NCI-H1417 treated with DMSO at 0.1 percent for 48 hours (cell line): ENCODE measurements around the gene SFXN4.

ENCODE experiments used
- DNase-seq: peaks from one replicate; lab custom pipeline; 2025; lab: John Stamatoyannopoulos, UW

The SFXN4 gene, protein sequence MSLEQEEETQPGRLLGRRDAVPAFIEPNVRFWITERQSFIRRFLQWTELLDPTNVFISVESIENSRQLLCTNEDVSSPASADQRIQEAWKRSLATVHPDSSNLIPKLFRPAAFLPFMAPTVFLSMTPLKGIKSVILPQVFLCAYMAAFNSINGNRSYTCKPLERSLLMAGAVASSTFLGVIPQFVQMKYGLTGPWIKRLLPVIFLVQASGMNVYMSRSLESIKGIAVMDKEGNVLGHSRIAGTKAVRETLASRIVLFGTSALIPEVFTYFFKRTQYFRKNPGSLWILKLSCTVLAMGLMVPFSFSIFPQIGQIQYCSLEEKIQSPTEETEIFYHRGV

DNA sequence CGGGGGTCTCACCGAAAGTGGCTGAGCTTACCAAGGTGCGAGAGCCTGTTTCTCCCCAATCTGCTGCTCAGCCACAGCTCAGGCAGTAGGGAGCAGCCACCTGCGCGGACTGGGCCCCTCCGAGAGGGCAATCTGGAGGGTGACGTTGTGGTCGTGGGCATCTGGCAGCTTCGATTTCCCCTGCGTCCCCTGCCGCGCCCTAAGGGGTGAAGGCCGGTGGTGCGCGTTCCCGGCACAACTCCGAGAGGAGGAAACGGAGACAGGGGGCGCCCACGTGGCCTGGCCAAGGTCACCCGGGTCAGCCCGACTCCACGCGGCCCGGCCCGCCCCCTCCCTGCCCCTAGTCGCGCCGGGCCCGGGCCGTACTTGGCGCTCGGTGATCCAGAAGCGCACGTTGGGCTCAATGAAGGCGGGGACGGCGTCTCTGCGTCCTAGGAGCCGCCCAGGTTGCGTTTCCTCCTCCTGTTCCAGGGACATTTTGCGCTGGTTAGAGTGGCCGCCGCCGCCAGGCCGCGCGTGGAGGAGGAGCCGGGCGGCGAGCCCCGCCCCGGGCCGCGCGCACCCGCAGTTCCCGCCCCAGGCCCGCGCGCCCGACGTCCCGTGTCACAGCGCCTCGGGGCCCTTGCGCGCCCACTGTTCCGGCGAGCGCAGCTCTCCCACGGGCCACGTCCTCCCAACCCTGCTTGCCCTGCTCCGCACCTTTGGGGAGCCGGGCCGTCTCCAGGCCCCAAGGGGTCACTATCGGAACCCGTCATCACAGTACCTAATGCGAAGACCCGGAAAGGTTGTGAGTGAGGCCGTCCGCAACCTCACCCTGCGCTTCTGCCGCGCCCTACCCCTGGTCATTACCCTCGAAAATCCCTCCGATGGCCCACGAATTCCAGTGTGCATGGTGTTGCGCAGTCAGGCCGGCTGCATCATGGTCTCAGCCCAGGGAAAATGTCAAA, at the start of gene SFXN4:
TSS of gene SFXN4 (minus strand) at position 544 of the 947 bp plus-strand sequence. CDS start at position 477, 67 bp downstream.
- no peak for DNase-seq

DNA sequence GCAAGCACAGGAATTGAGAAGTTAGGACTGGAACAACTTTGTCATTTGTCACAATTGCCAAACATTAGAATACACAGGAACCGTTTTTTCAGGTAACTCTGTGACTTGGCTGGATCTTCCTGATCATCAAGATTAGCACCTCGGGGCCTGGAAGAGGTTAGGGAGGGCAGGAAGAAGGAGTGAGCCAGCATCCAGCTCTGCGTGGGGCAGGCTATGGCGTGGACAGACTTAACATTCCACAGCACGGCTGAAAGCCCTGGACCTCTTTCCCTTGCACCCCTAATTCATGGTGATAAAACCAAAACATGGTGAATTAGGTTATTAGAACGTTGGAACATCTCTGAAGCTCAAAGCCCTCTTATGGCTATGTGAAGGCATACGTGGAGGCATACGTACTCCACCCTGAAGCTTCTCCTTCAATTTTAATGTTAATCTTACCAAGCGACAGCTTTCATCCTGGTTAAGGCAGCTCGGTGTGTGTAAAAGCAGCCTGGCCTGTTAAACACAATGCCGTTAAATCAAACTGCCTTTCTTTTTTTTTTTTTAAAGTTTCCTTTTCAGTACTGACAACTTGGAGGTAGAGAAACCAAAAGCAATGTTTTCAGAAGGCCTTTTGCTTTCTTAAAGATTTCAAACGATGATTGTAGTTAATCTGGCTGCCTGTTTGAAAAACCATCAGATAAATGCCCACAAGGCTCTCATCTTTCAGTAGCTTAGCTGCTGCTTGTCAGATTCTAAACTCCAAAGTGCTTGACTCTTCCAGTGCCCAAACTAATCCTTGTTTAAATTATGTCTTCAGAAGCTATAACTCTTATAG, 46.3 kb upstream of the SFXN4 start:
- DNase-seq, result no peak

DNA sequence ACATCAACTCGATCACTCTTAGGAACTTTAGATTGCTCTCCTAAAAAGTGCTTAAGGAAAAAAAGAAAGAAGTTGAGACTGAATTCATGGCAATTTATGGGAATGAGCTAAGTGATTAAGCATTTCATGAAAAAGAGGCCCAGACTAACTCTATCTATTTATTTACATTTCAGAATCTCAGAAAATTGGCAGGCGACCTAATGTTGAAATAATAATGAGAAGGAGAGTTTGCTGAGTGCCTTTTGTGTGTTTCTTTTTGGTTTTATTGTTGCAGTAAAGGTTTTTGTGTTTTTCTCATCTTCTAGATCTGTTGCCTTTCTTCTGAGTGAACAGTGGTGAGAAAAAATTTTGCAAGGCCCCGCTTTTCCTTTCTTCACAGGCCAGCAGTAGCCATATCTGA, 45.7 kb upstream of the SFXN4 start:
- DNase-seq, result no peak

DNA sequence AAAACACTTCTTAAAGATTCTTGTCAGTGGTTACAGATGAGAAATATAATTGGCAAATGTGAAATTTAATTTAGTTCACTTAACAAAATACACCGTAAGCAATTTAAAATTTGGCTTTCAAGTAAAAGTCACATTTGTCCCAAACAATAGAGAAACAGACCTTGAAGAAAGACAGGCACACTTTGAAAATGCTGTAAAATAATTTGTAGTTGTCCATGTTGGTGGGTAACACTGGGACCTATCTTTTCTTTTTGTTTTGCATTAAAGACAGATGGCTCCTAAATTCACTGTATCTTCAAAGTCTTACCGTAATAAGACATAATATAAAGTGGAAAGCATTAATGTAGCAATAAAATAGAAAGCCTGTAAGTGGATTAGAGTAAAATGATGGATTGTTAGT, 45.1 kb upstream of the SFXN4 start:
- DNase-seq, result no peak

DNA sequence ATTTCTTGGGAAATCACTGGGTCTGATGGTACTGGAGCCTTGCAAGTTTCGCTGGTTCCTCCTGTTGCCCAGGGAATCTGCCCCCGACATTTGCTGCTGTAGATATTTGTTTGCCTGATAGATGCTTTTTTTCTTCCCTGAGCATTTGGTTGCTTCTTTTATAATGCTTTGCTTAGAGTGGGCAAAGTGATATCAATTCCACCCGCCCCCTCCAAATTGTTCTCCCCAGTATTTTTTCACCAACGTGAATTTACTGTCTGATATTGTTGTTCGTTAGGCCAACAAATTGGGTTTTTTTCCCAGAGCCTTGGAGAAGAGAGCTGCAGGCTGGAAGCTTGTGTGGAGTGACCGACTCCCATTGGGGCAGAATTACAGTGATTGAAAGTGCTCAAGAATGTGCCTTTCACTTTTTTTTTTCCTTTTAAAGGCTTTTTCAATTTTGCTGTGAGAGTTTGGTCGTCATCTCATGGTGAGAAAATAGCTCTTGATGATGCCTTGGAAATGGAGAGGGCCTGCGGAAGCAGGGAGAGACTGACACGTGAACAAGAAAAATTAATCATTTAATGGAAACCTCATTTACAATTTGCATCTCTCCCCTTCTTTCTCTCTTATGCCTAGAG, 44.3 kb upstream of the SFXN4 start:
- no peak for DNase-seq

DNA sequence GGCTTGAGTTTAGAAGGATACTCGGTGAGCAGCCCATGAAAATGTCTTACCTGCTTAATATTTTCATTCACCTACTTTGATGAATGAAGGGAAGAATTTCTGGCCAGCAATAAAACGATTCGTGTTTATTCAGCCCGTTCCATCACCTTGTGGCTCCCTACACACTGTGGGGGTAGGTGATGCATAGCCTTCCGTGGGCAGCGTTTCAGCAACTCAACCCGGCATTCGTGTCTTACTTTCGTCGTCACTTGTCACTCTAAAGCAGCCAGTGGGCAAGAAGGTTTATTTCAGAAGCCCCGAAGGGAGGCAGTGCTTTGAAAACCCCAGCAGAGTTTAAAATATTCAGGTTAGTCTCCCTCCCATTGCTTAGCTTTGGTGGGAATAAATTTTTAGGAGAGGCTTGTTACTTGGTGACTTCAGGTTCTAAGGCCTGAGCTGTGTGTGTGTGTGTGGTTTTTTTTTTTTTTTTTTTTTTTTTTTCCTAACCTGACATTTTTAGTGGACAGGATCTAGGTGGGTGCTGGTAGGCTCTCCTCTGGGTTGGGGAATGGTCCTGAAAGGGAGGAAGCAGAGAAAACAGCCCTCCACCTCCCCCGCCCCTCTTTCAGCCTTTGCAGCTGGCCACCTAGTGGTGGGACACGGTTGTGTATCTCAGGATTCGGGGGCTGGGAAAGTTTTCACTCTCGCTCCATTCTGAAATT, 43.7 kb upstream of the SFXN4 start:
- DNase-seq, result no peak

DNA sequence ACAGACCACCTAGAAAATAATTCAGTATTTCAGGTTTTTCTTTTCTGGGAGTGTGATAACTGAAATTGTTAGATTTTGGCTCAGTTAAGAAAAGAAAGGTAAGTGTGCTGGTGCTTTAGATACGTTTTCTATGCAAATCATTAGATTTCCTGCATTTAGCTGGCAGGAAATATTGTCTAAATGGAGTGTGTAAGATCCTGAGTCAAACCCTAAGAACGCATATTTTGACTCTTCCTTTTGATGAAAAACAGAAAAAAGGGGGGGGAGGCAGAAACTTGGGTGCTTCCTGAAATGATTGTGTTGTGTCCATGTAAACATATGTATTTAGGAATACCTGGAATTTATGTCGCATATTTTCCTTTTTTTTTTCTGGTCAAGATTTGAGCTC, 43.0 kb upstream of the SFXN4 start:
- no peak for DNase-seq

DNA sequence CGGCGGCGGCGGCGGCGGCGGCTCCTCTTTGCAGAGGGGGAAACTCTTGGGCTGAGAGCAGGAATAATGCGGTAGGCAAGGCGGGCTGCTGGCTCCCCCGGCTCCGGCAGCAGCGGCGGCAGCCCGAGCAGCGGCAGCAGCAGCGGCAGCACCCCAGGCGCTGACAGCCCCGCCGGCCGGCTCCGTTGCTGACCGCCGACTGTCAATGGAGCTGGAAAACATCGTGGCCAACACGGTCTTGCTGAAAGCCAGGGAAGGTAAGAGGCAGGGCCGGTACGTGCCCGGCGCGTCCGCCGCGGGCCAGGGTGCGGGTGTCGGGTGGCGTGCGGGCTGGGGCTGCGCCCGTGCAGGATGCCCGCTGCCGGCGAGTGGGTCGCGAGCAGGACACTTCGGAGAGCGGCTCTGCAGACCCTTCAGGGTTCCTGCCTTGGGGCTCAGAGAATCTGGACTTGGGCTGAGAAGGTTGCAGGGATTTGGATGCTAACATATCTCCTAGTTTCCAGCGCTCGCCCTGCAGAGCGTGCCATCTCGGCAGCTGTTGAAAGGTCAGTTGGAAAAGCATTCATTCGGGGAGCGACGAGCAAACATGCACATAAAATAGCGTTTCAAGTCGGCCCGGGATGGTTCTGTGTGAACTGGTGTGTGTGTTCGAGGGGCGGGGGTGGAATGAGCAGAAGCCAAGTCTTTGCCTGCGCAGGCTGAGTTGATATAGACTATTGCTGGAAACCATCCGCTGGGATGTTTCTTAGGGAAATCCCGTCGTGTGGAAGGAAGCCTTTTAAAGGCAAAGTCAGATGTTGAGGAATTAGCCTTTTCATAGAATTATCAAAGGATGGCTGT, 42.4 kb upstream of the SFXN4 start:
- DNase-seq, result no peak

DNA sequence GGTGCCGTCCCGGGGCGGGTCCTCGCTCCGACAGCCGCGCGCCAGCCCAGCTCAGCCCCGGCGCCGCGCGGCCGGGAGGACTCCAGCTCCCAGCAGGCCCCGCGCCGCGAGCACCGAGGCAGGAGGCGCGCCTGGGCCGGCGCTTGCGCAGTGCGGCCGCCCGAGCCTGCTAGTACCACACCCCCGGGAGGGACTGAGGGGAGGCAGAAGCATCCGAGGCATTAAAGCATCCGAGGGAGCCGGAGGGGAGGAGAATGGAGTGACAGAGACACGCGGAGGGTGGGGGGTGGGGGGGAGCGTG, 41.8 kb upstream of the SFXN4 start, which contains the start of gene GRK5:
TSS of gene GRK5 (plus strand) at position 206 of the 301 bp plus-strand sequence. CDS start 347 bp downstream, outside the sequence.
- no peak for DNase-seq

DNA sequence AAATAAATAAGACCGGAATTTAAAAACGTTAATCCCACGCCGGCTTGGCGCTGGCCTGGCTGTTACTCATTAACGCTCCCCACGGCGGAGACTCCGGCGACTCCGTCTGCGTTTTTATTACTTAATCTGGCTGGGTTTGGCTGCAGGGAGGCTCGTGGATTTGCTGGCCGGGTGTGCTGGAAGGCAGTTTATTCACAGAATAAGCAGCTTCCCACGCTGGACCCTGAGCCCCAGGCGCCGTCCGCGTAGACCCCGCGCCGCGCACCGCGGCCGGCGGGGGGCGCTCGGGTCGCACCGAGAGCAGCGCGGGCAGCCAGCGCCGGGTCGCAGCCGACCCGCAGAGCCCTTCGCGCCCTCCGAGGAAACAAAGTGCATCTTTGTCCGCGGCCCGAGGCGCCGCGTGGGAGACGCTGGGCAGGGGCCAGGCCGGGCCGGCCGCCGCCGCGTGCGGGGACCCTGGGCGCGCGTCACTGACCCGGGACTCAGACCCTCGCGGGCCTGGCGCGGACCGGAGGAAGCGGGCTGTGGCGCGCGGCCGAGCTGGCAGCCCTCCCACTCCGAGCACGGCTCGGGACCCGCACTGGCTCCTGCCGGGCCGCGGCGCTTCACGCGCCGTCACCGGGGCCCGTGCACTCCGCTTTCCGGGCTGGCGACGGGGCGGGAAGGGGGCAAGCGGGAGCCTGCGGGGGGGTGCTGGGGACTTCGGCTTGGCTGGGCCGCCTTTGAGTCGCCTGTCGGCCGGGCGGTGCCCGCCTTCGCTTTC, 41.3 kb upstream of the SFXN4 start:
- DNase-seq, result no peak

DNA sequence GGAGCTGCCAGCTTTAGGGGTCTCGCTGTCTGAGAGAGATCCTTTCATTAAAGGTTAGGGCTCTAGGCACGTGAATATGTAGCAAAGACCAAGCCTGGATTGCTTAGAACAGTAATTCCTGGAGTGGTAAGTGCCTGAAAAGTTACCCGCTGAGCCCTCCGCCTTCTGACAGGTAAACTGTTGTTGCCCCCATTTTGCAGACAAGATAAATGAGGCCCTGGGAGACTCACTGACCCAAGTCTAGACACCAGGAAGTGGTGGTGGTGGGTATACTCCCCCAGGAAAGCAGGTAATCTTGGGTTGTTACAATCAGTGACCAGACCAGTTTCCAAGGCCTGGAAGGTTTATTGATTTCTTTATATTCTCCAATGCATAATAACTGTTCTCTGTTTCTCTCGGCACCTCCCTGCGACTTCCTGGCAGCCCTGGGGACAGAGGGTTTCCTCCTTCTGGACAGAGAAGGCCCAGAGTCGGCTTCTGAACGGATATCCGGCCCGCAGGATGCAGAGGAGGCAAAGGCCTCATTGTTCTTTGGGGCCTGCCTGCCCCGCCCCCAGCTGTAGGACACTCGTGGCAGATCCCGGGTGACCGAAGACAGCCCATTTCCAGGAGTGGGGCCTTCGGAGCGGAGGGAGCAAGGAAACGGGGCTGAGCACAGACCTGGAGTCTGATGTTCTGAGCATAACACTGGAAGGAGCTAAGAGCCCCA, 40.5 kb upstream of the SFXN4 start:
- no peak for DNase-seq

DNA sequence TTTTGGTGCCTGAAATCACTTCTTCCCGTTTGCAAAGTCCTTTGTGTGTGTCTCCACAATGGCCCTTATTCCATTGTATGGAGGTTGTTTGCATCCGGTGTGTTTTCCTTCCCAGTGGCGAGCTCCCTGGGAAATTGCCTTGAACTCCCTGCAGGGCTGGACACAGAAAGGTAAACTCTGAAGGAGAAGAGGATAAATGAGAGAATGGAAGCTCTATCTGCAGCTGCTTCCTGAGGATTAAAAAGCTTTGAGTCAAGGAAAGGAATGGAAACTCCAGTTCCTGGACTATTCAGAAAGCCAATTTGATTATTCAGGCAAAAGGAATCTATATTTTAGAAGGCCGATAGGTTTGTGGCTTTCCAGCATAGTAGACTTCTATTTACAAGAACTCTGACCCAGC, 37.5 kb upstream of the SFXN4 start:
- no peak for DNase-seq

DNA sequence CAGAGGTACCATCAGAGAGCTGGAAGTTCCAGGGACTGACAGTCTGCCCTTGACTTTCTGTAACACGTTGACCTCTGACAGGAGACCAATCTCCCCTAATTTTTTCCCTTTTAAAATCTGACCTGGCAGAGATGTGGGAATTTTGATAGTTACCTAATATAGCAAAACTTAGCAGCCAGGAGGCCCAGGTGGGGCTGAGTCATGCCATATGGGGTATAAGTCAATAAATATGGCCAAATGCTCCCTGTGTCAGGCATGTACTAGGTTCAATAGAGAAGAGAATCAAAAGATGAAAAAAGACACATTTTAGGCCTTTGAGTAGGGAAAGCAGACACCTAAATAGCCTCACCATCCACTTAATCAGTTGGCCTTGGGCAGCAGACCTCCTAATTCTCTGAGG, 35.7 kb upstream of the SFXN4 start:
- no peak for DNase-seq

DNA sequence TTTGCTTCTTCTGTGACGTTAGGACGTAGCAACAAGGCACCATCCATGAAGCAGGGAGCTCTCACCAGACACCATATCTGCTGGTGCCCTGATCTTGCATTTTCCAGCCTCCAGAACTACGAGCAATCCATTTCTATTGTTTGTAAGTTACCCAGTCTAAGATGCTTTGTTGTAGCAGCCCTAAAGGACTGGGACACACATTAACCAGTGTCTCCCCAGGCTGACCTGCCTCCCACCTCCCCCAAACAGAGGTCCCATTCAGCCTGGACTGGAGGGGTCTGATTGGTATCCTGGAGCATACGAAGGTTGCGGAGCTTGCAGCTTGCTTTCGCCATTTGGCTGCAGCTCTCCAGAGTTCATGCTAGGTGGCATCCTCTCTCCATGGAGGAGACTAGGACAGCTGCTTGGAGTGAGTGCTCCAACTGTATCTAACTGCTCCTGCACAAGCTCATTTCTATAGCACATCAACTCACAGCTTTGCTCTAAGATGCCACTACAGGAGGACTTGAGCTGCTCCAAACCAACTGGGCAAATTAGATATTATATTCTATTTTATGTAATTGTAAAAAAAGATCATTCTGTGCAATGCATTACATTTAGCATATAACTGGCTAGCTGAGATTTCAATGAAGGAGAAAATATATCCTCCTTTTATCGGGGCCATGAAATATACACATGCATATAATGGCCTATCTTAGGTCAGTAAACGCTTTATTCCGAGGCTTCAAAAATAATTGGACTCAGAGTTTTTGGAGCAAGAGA, 33.9 kb upstream of the SFXN4 start:
- DNase-seq, result no peak

DNA sequence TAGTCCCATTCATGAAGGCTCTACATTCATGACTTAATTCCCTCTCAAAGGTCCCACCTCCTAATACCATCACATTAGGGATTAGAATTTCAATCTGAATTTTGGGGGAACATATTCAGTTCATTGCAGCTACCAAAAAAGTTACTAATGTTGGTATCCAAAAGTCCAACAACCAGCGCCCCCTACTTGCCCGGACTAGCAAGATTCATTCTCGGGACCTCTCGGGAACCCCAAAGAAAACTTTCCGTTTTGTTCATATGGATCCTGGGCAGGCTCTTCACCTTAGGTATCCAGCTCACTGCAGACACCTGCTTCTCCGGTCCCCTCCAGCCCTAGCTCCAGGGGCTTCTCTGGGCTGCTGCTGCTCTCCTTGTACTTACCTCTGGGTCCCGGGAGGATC, 32.9 kb upstream of the SFXN4 start:
- no peak for DNase-seq

DNA sequence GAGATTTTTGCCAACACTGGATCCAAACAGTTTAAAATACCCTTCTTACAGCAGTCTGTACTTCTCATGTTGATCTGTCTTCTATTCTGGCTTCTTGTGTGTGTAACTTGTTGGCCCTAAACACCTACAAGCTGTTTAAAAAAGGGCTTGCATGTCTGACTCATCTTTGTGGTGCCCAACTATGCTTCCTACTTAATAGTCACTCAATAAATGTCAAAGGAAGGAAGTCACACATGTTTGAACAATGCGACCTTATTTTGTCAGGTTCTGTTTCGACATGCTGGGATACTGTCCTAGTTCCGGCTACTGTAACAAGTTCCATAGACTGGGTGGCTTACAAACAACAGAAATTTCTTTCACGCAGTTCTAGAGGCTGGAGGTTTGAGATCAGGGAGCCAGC, 32.4 kb upstream of the SFXN4 start:
- no peak for DNase-seq

DNA sequence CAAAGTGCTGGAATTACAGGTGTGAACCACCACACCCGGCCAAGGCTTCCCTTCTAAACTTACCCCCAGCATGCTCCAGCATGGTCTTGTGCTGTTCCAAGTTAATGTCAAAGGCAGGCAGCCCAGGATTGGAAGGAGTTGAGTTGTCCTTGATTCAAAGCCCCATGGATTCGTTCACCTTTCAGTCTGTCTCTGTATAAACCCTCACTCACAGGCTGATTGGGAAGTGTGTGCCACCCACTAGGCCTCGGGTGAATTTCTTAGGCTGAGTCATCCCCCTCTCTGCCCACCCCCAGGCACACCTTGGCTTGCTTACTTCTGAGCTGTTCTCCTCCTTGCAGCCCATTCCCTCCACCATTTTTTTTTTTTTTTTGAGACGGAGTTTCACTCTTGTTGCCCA, 26.4 kb upstream of the SFXN4 start:
- DNase-seq, result no peak
